Cardiac septum (tissue), 1 donor: ENCODE data around the gene OR13C5. TPM values are rescaled to one million over a fixed set of nuclear protein-coding genes. Genes with fewer than 3 reads are reported as not detected.

Source experiments
- DNase-seq: peaks from one replicate; pipeline ENCODE4 v3.0.0-alpha.2; 2020; ENCODE audit warnings: low spot score
- intact Hi-C: fragments of 100-400 bp; cut with DNase I; formaldehyde crosslinking; loops from one replicate; pipeline ENCODE4 v1.14.0; 2022
- total RNA-seq: library from RNA; stranded (reverse); fragmentation: NEBNext Ultra II Directional; extraction: Animal tissue kit (Norgen Biotek cat#: 25700); gene quantifications from one replicate; pipeline ENCODE4 v1.2.1, GENCODE V29; 2021
- donor health status: DM: no; HTN: no; CAD: no.

OR13C5 gene
- total RNA-seq, 1 donor from 2014 or later = not detected

GRCh38 chr9:104556830-104557634 is 42.2 kb downstream of the OR13C5 start:
- no peak for DNase-seq
- intact Hi-C loops = no loop called here

- DNase-seq = no peak
- intact Hi-C loops = no loop called here
Observed at GRCh38 chr9:104555521-104555920, 43.7 kb downstream of the OR13C5 start.

- DNase-seq = no peak
- intact Hi-C loops = no loop called here
Observed at GRCh38 chr9:104553261-104553660, 46.0 kb downstream of the OR13C5 start.

Other genes with a start within 250 kb of the OR13C5 start
- gene OR13F1, start 95.2 kb downstream of the OR13C5 start, total RNA-seq = not detected
- not detected for gene OR13C4, start 72.2 kb downstream of the OR13C5 start, total RNA-seq
- not detected for gene OR13C3, start 62.6 kb downstream of the OR13C5 start, total RNA-seq
- not detected for gene OR13C8, start 30.2 kb downstream of the OR13C5 start, total RNA-seq
- not detected for gene OR13C2, start 6.2 kb upstream of the OR13C5 start, total RNA-seq
- not detected for gene OR13C9, start 18.8 kb upstream of the OR13C5 start, total RNA-seq
- not detected for gene OR13D1, start 95.1 kb upstream of the OR13C5 start, total RNA-seq
- 27.1 TPM for gene NIPSNAP3A, start 148.3 kb upstream of the OR13C5 start, total RNA-seq
- 16.8 TPM for gene NIPSNAP3B, start 164.7 kb upstream of the OR13C5 start, total RNA-seq